Transverse colon (tissue), 4 donors: ENCODE measurements around the gene SLC26A5.

Source experiments
- EP300 ChIP-seq: sonication (generic); formaldehyde crosslinking; IDR thresholded peaks from one replicate; pipeline ENCODE4 v1.6.1; 2017; ENCODE audit warnings: antibody characterized with exemption, low read depth
- POLR2A ChIP-seq: fragments of 450-650 bp; IDR thresholded peaks from one replicate; pipeline ENCODE4 v1.6.1; 2016; ENCODE audit warnings: antibody characterized with exemption, mild to moderate bottlenecking, moderate library complexity
- POLR2AphosphoS5 ChIP-seq, 3 donors: sonication (generic); formaldehyde crosslinking; IDR thresholded peaks; one replicate each; pipeline ENCODE4 v1.6.1; 2016; ENCODE audit warnings: antibody characterized with exemption in 3 of 3
- TF ChIP-seq, protein P1 (sequence below), 5 experiments: fragments of 200-600 bp in 3 of 5; fragments of 450-650 bp in 2 of 5; sonication (generic) in 3 of 5; IDR thresholded peaks; 1 replicate in 2 of 5; 2 replicates in 3 of 5; pipeline ENCODE4 v1.5.1; 2016 to 2017; ENCODE audit warnings: antibody characterized with exemption in 5 of 5, inconsistent platforms in 3 of 5, mild to moderate bottlenecking in 2 of 5, moderate library complexity in 1 of 5

DNA sequence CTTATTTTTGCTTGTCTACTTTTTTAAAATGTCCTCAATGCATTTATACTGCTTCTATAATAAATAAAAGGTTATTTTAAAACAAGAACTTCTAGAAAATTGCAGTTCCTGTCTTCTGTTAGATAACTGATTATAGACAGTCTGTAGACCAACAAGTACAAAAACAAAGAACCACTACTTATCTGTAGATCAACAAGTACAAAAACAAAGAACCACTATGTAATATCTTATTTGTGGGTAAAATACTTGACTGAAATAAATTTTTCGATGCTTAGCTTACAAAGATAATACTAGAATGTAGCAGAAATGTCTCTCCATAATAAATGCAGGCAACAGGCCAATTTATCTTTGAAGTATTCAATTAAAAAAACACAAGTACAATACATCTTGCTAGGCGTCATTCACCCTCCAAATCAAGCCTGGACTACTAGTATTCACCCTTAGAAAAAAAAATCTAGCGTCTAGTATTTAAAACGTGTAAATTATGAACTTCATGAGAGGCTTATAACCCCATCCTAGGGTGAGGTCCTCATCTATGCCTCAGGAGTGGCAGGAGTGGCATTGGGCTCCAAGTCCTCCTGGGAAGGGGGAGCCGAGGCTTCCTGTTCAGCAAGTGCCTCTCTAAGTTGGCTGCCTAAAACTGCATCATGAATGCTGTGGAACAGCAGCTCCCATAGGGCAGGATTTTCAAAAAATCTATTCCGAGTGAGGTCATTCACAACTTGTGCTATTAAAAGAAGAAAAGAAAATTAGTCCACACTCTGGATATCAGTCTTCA is 72.0 kb downstream of the SLC26A5 start:
- TF ChIP-seq, protein P1, sequence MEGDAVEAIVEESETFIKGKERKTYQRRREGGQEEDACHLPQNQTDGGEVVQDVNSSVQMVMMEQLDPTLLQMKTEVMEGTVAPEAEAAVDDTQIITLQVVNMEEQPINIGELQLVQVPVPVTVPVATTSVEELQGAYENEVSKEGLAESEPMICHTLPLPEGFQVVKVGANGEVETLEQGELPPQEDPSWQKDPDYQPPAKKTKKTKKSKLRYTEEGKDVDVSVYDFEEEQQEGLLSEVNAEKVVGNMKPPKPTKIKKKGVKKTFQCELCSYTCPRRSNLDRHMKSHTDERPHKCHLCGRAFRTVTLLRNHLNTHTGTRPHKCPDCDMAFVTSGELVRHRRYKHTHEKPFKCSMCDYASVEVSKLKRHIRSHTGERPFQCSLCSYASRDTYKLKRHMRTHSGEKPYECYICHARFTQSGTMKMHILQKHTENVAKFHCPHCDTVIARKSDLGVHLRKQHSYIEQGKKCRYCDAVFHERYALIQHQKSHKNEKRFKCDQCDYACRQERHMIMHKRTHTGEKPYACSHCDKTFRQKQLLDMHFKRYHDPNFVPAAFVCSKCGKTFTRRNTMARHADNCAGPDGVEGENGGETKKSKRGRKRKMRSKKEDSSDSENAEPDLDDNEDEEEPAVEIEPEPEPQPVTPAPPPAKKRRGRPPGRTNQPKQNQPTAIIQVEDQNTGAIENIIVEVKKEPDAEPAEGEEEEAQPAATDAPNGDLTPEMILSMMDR (IDR thresholded peaks at IDR 0.05) = no peak
- TF ChIP-seq POLR2AphosphoS5 (IDR thresholded peaks at IDR 0.05) (no peak), POLR2A (no peak), EP300 (no peak)
